IPS-NIHi7 (cell line): Measurements from ENCODE around the gene SLC25A20.
"Not testable (repeated sequence)": the region's sequence is repeated elsewhere in the genome, so short reads cannot be mapped to it uniquely, and the experiment has no call there.

Source experiments
- DNase-seq: peaks from one replicate; pipeline ENCODE4 v3.0.0; 2012; ENCODE audit warnings: mixed read lengths; ENCODE audit errors: extremely low spot score

SLC25A20 gene

GRCh38 chr3:48847053-48847503 is 51.6 kb downstream of the SLC25A20 start:
- DNase-seq = peak; percentile 76

- DNase-seq = no peak
These were observed 53.5 kb downstream of the SLC25A20 start for GRCh38 chr3:48845170-48845569.

GRCh38 chr3:48837163-48837562 is 61.5 kb downstream of the SLC25A20 start:
- DNase-seq = no peak

- no peak for DNase-seq
These were observed 62.9 kb downstream of the SLC25A20 start for GRCh38 chr3:48835650-48836366.

- no peak for DNase-seq
These were observed 66.0 kb downstream of the SLC25A20 start for GRCh38 chr3:48832684-48833083.

- no peak for DNase-seq
These were observed 68.0 kb downstream of the SLC25A20 start for GRCh38 chr3:48830715-48831114.

GRCh38 chr3:48829525-48829924 is 69.2 kb downstream of the SLC25A20 start:
- not testable (repeated sequence) for DNase-seq

GRCh38 chr3:48827874-48828273 is 70.8 kb downstream of the SLC25A20 start:
- not testable (repeated sequence) for DNase-seq

- no peak for DNase-seq
These were observed 72.2 kb downstream of the SLC25A20 start for GRCh38 chr3:48826451-48826850.

GRCh38 chr3:48820612-48821324 is 77.9 kb downstream of the SLC25A20 start:
- DNase-seq = no peak

- no peak for DNase-seq
These were observed 79.2 kb downstream of the SLC25A20 start for GRCh38 chr3:48819234-48820221.

- DNase-seq = no peak
These were observed 87.2 kb downstream of the SLC25A20 start for GRCh38 chr3:48811524-48811923.
